PFSK-1 (cell line): ENCODE data around the gene DNAJB1.

Source experiments
- FOXP2 ChIP-seq: optimal IDR thresholded peaks from 2 replicates; pipeline ENCODE3; 2011; ENCODE audit warnings: borderline replicate concordance, control low read depth, inconsistent platforms; ENCODE audit not compliant: insufficient read depth; ENCODE audit errors: extremely low read length, extremely low read depth
- POLR2AphosphoS5 ChIP-seq: IDR thresholded peaks from 2 replicates; pipeline ENCODE4 v1.6.1; 2012; ENCODE audit warnings: low read depth, mild to moderate bottlenecking, control low read depth, low read length, moderate library complexity
- SIN3A ChIP-seq: IDR thresholded peaks from 2 replicates; pipeline ENCODE4 v1.6.1; 2012; ENCODE audit warnings: mild to moderate bottlenecking, low read length, moderate library complexity, borderline replicate concordance; ENCODE audit not compliant: insufficient read depth
- TAF1 ChIP-seq: IDR thresholded peaks from 2 replicates; pipeline ENCODE4 v1.6.1; 2012; ENCODE audit warnings: low read length, control low read depth, borderline replicate concordance; ENCODE audit not compliant: insufficient read depth
- TF ChIP-seq, protein P1 (sequence below), 2 experiments: IDR thresholded peaks; 2 replicates each; pipeline versions ENCODE4 v1.6.1 to v1.8.0; 2011 to 2012; ENCODE audit warnings: low read depth in 2 of 2, low read length in 2 of 2, control low read depth in 1 of 2, inconsistent platforms in 1 of 2, mild to moderate bottlenecking in 1 of 2, moderate library complexity in 1 of 2; ENCODE audit not compliant: insufficient read depth in 1 of 2

DNA sequence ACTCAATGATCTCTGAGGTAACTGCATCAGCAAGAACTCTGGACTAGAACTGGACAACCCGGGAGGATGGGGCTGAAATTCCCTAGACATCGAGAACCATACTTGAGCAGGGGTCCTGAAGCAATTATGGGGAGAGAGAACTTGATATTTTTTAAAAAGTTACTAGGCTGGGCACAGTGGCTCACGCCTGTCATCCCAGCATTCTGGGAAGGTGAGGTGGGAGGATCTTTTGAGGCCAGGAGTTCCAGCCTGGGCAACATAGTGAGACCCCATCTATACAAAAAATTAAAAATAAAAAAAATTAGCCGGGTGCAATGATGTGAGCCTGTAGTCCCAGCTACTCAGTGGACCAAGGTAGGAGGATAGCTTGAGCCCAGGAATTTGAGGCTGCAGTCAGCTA lies 2.3 kb upstream of the DNAJB1 start:
- TF ChIP-seq SIN3A: no peak
- TF ChIP-seq POLR2AphosphoS5: no peak
- TF ChIP-seq, protein P1, sequence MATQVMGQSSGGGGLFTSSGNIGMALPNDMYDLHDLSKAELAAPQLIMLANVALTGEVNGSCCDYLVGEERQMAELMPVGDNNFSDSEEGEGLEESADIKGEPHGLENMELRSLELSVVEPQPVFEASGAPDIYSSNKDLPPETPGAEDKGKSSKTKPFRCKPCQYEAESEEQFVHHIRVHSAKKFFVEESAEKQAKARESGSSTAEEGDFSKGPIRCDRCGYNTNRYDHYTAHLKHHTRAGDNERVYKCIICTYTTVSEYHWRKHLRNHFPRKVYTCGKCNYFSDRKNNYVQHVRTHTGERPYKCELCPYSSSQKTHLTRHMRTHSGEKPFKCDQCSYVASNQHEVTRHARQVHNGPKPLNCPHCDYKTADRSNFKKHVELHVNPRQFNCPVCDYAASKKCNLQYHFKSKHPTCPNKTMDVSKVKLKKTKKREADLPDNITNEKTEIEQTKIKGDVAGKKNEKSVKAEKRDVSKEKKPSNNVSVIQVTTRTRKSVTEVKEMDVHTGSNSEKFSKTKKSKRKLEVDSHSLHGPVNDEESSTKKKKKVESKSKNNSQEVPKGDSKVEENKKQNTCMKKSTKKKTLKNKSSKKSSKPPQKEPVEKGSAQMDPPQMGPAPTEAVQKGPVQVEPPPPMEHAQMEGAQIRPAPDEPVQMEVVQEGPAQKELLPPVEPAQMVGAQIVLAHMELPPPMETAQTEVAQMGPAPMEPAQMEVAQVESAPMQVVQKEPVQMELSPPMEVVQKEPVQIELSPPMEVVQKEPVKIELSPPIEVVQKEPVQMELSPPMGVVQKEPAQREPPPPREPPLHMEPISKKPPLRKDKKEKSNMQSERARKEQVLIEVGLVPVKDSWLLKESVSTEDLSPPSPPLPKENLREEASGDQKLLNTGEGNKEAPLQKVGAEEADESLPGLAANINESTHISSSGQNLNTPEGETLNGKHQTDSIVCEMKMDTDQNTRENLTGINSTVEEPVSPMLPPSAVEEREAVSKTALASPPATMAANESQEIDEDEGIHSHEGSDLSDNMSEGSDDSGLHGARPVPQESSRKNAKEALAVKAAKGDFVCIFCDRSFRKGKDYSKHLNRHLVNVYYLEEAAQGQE (IDR thresholded peaks at IDR 0.05; ENCODE audit: insufficient read depth in 1 of 2, low read depth in 2 of 2, low read length in 2 of 2): no peak
- no peak for TF ChIP-seq TAF1
- no peak for TF ChIP-seq FOXP2
